Neural cell (in vitro differentiated cells): ENCODE data around the gene SMIM35. TPM values are rescaled to one million over a fixed set of nuclear protein-coding genes. Genes with fewer than 3 reads are reported as not detected.
A peak's percentile ranks its signal among the peaks of the same experiment; 100 is the strongest.

Source experiments
- H2AFZ ChIP-seq: fragments of 200-600, 300-800 bp; sonication (generic), shearing (Covaris generic); 2 replicates; pipeline ENCODE4 v1.6.0; 2014; ENCODE audit warnings: low read depth, mild to moderate bottlenecking, antibody characterized with exemption, low read length, moderate library complexity
- H3F3A ChIP-seq: fragments of 200-600 bp; shearing (Covaris generic); 2 replicates; pipeline ENCODE4 v1.6.1; 2016; ENCODE audit warnings: mild to moderate bottlenecking, moderate library complexity, mixed read lengths, antibody characterized with exemption, low read length; ENCODE audit not compliant: insufficient read depth, poor library complexity, severe bottlenecking
- H3K27ac ChIP-seq: fragments of 200-600, 300-800 bp; sonication (generic), shearing (Covaris generic); 2 replicates; pipeline ENCODE4 v1.5.1; 2014; ENCODE audit warnings: mild to moderate bottlenecking, low read length, moderate library complexity
- H3K27me3 ChIP-seq: fragments of 300-800, 200-600 bp; sonication (generic), shearing (Covaris generic); 2 replicates; pipeline ENCODE4 v1.6.0; 2014; ENCODE audit warnings: mild to moderate bottlenecking, low read depth, low read length, moderate library complexity; ENCODE audit not compliant: insufficient read depth
- H3K36me3 ChIP-seq: fragments of 300-800, 200-600 bp; sonication (generic), shearing (Covaris generic); 2 replicates; pipeline ENCODE4 v1.5.1; 2014; ENCODE audit warnings: mild to moderate bottlenecking, antibody characterized with exemption, low read length, moderate library complexity; ENCODE audit not compliant: insufficient read depth
- H3K4me2 ChIP-seq: fragments of 300-800, 200-600 bp; sonication (generic), shearing (Covaris generic); 2 replicates; pipeline ENCODE4 v1.6.0; 2014; ENCODE audit warnings: mild to moderate bottlenecking, low read length
- H3K4me3 ChIP-seq: fragments of 300-800, 200-600 bp; sonication (generic), shearing (Covaris generic); 2 replicates; pipeline ENCODE4 v1.5.1; 2014; ENCODE audit warnings: mild to moderate bottlenecking, low read length, moderate library complexity
- H3K79me2 ChIP-seq: fragments of 200-600 bp; shearing (Covaris generic); replicated peaks from 2 replicates; pipeline ENCODE4 v1.6.0; 2014; ENCODE audit warnings: mild to moderate bottlenecking, low read length, moderate library complexity; ENCODE audit not compliant: insufficient read depth
- H3K9ac ChIP-seq: fragments of 300-800, 200-600 bp; sonication (generic), shearing (Covaris generic); 2 replicates; pipeline ENCODE4 v1.6.1; 2016; ENCODE audit warnings: mild to moderate bottlenecking, low read length, mixed read lengths
- H3K9me2 ChIP-seq: fragments of 200-600 bp; shearing (Covaris generic); 2 replicates; pipeline ENCODE4 v1.6.1; 2016; ENCODE audit warnings: mild to moderate bottlenecking, low read length, mixed read lengths; ENCODE audit not compliant: insufficient read depth
- H3K9me3 ChIP-seq: fragments of 200-600, 300-800 bp; sonication (generic), shearing (Covaris generic); 2 replicates; pipeline ENCODE4 v1.6.1; 2016; ENCODE audit warnings: mild to moderate bottlenecking, mixed run types, low read length, moderate library complexity, mixed read lengths
- H4K20me1 ChIP-seq: fragments of 200-600 bp; shearing (Covaris generic); 2 replicates; pipeline ENCODE4 v1.6.1; 2016; ENCODE audit warnings: mild to moderate bottlenecking, mixed run types; ENCODE audit not compliant: insufficient read depth
- CTCF ChIP-seq: fragments of 450-650 bp; IDR thresholded peaks from 2 replicates; pipeline ENCODE4 v1.5.1; 2014; ENCODE audit warnings: antibody characterized with exemption, mild to moderate bottlenecking, moderate library complexity; ENCODE audit not compliant: poor library complexity, severe bottlenecking
- EP300 ChIP-seq: fragments of 450-650 bp; conservative IDR thresholded peaks from 2 replicates; pipeline ENCODE4 v1.6.1; 2014; ENCODE audit warnings: antibody characterized with exemption, mild to moderate bottlenecking, moderate library complexity; ENCODE audit not compliant: poor library complexity, severe bottlenecking
- EZH2 ChIP-seq: fragments of 200-600, 300-800 bp; shearing (Covaris generic), sonication (generic); IDR thresholded peaks from 2 replicates; pipeline ENCODE4 v1.6.1; 2014; ENCODE audit warnings: antibody characterized with exemption, low read length, borderline replicate concordance, mild to moderate bottlenecking; ENCODE audit not compliant: insufficient read depth, poor library complexity, severe bottlenecking
- MXI1 ChIP-seq: fragments of 450-650 bp; conservative IDR thresholded peaks from 2 replicates; pipeline ENCODE4 v1.6.1; 2014; ENCODE audit warnings: antibody characterized with exemption, mild to moderate bottlenecking; ENCODE audit not compliant: poor library complexity, severe bottlenecking
- POLR2AphosphoS5 ChIP-seq: IDR thresholded peaks from 2 replicates; pipeline ENCODE4 v1.6.1; 2012
- RAD21 ChIP-seq: fragments of 450-650 bp; conservative IDR thresholded peaks from 2 replicates; pipeline ENCODE4 v1.6.1; 2014; ENCODE audit warnings: antibody characterized with exemption, mild to moderate bottlenecking, moderate library complexity
- REST ChIP-seq: IDR thresholded peaks from 2 replicates; pipeline ENCODE4 v1.6.1; 2012; ENCODE audit warnings: borderline replicate concordance
- SMC3 ChIP-seq: fragments of 450-650 bp; conservative IDR thresholded peaks from 2 replicates; pipeline ENCODE4 v1.6.1; 2014; ENCODE audit warnings: antibody characterized with exemption, mild to moderate bottlenecking, moderate library complexity; ENCODE audit not compliant: poor library complexity
- TAF1 ChIP-seq: IDR thresholded peaks from 2 replicates; pipeline ENCODE4 v1.6.1; 2012; ENCODE audit warnings: low read depth
- polyA plus RNA-seq: library from polyadenylated mRNA; depleted of rRNA; stranded (reverse); fragments of >200 nt; gene quantifications from 2 replicates; pipeline ENCODE4 v1.2.3, GENCODE V29; 2014

The SMIM35 gene
- polyA plus RNA-seq, 1 donor from 2014 or later, result not detected

GRCh38 chr11:117986981-117987574 lies 99.7 kb downstream of the SMIM35 start:
- Histone ChIP-seq H3K9me2 (no peaks in the 10 kb centered on the region), H3K9ac (no peak overlapping the region), H3K79me2 (no peaks in the 10 kb centered on the region), H3K9me3 (no peaks in the 10 kb centered on the region), H3K27me3 (peaks cover 30% of the 10 kb centered on the region), H3F3A (no peaks in the 10 kb centered on the region), H3K4me3 (peak overlapping the region; percentile 92), H4K20me1 (no peaks in the 10 kb centered on the region), H3K4me2 (no peak overlapping the region), H2AFZ (no peak overlapping the region), H3K27ac (no peak overlapping the region), H3K36me3 (no peaks in the 10 kb centered on the region)
- TF ChIP-seq POLR2AphosphoS5 (no peak), EP300 (no peak), CTCF (no peak), TAF1 (no peak), REST (no peak), MXI1 (no peak), EZH2 (no peak), RAD21 (no peak), SMC3 (no peak)

- no peak within 1 kb of the TSS for H3K27ac ChIP-seq
- peaks cover 30% of the 10 kb centered on the region for H3K27me3 ChIP-seq
- no peaks in the 10 kb centered on the region for H4K20me1 ChIP-seq
- H3K36me3 ChIP-seq, result no peaks in the 10 kb centered on the region
- H3K9me3 ChIP-seq, result no peaks in the 10 kb centered on the region
- peak; percentile 50 for TF ChIP-seq TAF1
- no peak for TF ChIP-seq POLR2AphosphoS5
- peak; percentile 46 for TF ChIP-seq EP300
- peak; percentile 12 for TF ChIP-seq CTCF
- TF ChIP-seq MXI1, result peak; percentile 71
- H3K9me2 ChIP-seq, result no peaks in the 10 kb centered on the region
- peak within 1 kb of the TSS; percentile 74 for H3K9ac ChIP-seq
- H3K4me2 ChIP-seq, result peak within 1 kb of the TSS; percentile 53
- H3K79me2 ChIP-seq, result no peaks in the 10 kb centered on the region
- H3K4me3 ChIP-seq, result peak within 1 kb of the TSS; percentile 92
- H2AFZ ChIP-seq, result peak within 1 kb of the TSS; percentile 83
- no peaks in the 10 kb centered on the region for H3F3A ChIP-seq
Observed at GRCh38 chr11:117985953-117986887, 100.5 kb downstream of the SMIM35 start, which contains the start of gene IL10RA. Gene IL10RA (plus strand): TSS chr11:117986394. CDS start chr11:117986468, 74 bp downstream.
